ENCODE measurements around the gene IMMP2L.

- TF ChIP-seq CTCF (conservative IDR thresholded peaks at IDR 0.05; ENCODE audit: low read depth, low read length) (no peak), EZH2 (IDR thresholded peaks at IDR 0.05; ENCODE audit: low read length, unreplicated experiment) (no peak)
Measured at GRCh38 chr7:111104710-111105109, 457.6 kb downstream of the IMMP2L start.
